NCI-H748 (cell line): ENCODE measurements around the gene RASSF5.
"Not testable (repeated sequence)": the region's sequence is repeated elsewhere in the genome, so short reads cannot be mapped to it uniquely, and the experiment has no call there.

Source experiments
- DNase-seq: peaks from one replicate; lab custom pipeline; 2025; ENCODE audit not compliant: unreplicated experiment; lab: John Stamatoyannopoulos, UW

Gene RASSF5

GRCh38 chr1:206476058-206476457 lies 31.3 kb upstream of the RASSF5 start:
- no peak for DNase-seq

DNA sequence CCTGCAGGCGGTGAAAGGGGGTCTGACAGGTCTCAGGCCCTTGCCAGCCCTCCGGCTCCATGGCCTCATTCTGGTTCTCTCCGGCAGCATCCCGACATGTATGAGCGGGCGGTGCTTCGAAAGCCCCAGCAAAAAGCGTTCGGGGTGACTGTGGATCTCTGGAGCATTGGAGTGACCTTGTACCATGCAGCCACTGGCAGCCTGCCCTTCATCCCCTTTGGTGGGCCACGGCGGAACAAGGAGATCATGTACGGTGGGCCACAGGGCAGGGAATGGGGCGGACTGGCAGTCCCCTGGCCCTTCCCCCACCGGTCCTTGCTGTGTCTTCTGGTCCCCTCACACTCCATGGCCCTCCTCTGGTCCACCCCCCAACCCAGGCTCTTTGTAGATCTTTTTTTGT lies 30.7 kb upstream of the RASSF5 start:
- no peak for DNase-seq

DNA sequence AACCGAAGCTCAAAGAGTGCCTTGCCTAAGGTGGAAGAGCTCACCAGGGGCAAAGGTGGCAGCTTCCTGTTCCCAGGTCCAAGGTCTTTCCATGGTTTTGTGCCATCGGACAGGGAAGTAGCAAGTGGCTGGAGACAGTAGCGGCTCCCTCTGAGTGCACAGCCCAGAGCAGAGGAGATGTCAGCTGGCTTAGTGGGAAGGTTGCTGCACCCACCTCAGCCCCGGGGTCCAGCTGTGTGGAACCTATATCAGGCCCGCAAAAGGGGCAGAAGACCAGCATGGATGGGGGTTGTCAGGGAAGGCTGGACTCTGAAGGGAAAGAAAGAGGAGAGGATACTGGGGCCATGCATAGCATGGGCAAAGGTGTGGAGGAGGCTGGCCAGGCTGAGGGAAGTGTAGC lies 30.2 kb upstream of the RASSF5 start:
- no peak for DNase-seq

DNA sequence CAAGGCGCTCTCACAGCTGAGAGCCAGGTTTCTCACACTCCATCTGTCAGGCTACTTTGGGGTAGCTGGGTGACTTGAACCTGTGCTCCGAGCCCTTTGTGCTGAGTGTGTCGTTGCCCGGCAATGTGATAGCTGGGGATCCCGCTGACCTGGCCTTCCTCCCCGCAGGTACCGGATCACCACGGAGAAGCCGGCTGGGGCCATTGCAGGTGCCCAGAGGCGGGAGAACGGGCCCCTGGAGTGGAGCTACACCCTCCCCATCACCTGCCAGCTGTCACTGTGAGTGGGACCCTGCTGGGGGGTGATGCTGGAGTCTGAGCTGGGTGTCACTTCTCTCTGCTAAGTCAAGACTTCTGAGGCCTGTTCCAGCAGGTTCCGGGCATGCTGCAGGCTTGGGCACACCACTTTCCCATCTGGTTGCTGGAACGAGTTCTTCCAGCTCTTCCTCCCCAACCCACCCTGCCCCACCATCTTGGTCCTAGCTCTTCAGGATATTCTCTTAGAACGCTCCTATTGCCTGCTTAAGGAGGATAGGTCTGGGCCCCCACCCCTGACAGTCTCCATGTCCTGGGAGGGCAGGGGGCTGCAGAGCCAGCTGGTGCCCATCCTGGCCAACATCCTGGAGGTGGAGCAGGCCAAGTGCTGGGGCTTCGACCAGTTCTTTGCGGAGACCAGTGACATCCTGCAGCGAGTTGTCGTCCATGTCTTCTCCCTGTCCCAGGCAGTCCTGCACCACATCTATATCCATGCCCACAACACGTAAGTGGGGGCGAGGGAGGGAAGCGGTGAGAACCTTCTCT lies 29.6 kb upstream of the RASSF5 start:
- DNase-seq: no peak

GRCh38 chr1:206478746-206479145 lies 28.6 kb upstream of the RASSF5 start:
- DNase-seq: no peak

GRCh38 chr1:206479183-206480125 lies 27.9 kb upstream of the RASSF5 start:
- peak; percentile 66 for DNase-seq

DNA sequence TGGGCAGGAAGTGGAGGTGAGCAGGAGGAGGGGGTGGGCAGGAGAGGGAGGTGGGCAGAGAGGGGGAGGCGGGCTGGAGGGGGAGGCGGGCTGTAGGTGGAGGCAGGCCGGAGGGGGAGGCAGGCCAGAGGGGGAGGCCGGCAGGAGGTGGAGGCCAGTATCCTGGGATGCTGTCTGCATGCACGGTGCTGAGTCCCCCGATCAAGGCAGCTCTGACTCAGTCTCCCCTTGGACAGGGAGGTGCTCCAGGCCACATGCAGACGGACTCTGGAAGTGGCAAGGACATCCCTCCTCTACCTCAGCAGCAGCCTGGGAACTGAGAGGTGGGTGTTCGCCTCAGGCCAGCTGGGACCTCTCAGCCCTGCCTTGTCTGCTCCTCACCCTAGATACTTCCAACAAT lies 27.1 kb upstream of the RASSF5 start:
- no peak for DNase-seq

DNA sequence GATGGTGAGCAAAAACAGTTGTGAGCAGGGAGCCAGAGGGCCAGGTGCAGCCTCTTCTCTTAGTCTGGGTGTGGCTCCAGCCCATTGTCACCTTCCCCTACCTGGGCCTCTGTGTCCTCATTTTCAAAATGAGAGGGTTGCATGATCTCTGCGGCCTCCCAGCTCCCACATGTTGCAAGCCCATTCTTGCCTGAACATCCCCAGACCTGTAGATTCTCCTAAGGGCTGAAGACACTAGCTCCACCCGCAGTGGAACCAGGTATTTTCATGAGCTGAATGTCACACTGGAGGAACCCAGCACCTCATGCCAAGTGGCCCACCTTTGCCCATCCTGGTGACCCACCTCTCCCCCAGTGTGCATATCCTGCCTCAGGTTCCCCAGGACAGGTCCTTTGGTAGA lies 24.7 kb upstream of the RASSF5 start:
- peak; percentile 55 for DNase-seq

- DNase-seq: not testable (repeated sequence)
Measured at GRCh38 chr1:206483864-206484263, 23.5 kb upstream of the RASSF5 start.

DNA sequence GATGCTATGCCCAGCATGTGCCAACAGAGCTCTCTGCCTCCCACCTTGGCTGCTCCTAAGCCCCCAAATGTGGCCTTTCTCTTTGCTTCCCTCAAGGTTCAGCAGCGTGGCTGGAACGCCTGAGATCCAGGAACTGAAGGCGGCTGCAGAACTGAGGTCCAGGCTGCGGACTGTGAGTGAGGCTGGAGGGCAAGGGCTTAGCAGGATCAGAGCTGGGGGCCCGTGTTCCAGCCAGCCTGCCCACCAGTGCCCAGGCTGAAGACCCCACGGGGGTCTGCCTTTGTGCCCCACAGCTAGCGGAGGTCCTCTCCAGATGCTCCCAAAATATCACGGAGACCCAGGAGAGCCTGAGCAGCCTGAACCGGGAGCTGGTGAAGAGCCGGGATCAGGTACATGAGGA lies 22.4 kb upstream of the RASSF5 start:
- DNase-seq: no peak

- DNase-seq: no peak
Measured at GRCh38 chr1:206486995-206487788, 20.1 kb upstream of the RASSF5 start.

DNA sequence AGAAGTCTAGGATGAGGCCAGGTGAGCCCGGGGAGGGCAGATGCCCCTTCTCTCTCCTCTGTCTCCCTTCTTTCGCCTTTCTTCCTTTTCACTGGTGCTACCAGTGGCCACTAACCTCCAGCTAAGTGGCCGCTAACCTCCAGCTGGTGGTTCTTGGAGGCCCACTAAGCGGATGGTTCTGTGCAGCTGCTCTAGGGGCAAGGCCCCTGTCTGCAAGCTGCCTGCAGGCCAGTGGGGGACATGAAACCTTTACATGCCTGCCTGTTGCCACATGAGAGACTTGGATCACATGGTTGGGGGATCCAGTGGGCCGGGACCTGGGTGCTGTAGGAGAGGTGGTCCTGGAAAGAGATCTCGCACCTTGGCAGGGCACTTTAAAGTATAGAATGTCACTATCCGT lies 19.4 kb upstream of the RASSF5 start:
- DNase-seq: no peak

- no peak for DNase-seq
Measured at GRCh38 chr1:206488466-206488865, 18.9 kb upstream of the RASSF5 start.

GRCh38 chr1:206489980-206490770 lies 17.2 kb upstream of the RASSF5 start:
- DNase-seq: peak; percentile 62

GRCh38 chr1:206490771-206491405 lies 16.4 kb upstream of the RASSF5 start:
- no peak for DNase-seq

DNA sequence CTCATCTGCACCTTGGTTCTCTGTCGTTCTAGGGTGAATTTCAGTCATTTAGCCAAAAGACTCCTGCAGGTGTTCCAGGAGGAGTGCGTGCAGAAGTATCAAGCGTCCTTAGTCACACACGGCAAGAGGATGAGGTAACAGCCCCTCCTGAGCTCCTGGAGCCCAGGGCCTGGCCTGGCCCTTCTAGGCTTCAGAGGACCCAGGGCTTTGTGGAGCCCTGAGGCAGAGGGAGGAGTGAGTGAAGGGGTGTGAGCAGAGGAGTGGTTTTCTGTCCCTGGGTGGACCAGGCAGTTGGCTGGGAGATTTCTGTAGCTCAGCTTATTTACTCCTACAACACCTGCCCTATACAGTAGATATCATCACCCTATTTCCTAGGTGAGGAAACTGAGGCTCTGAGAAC lies 15.7 kb upstream of the RASSF5 start:
- DNase-seq: no peak

- DNase-seq: no peak
Measured at GRCh38 chr1:206492589-206492988, 14.7 kb upstream of the RASSF5 start.

GRCh38 chr1:206493279-206493678 lies 14.1 kb upstream of the RASSF5 start:
- no peak for DNase-seq

- DNase-seq: no peak
Measured at GRCh38 chr1:206495011-206495461, 12.3 kb upstream of the RASSF5 start.

GRCh38 chr1:206495493-206496046 lies 11.8 kb upstream of the RASSF5 start:
- no peak for DNase-seq
